GM21529 (cell line): ENCODE measurements around the gene FHDC1.

ENCODE experiments used
- ATAC-seq: cut with Tn5 transposase; IDR thresholded peaks from one replicate; pipeline ENCODE4 v1.9.1; 2021; ENCODE audit not compliant: unreplicated experiment

The FHDC1 gene

DNA sequence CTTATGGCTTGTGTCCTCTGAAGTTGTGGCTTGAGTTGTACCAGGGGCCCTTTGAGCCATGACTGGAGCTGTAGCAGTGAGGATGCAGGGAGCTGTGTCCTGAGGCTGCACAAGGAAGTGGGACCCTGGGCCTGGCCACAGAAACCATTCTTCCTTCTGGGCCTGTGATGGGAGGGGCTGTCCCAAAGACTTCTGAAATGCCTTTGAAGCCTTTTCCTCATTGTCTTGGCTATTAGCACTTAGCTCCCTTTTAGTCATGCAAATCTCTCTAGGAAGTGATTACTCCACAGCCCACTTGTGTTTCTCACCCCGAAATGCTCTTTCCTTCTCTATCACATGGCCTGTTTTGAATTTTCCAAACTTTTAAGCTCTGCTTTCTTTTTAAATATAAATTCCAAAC, 92.4 kb downstream of the FHDC1 start:
- no peak for ATAC-seq
